Subcutaneous abdominal adipose tissue (tissue), 5 donors: Measurements from ENCODE around the gene CIAO2B.
"Not testable (repeated sequence)": the region's sequence is repeated elsewhere in the genome, so short reads cannot be mapped to it uniquely, and the experiment has no call there.

Experiments used
- H3K27ac ChIP-seq: one replicate; pipeline ENCODE4 v1.7.0; 2013; ENCODE audit warnings: low read depth, mild to moderate bottlenecking, inconsistent platforms, low read length, moderate library complexity
- H3K27me3 ChIP-seq, 5 donors: one replicate each; pipeline ENCODE4 v1.7.0; 2013; ENCODE audit warnings: low read length in 5 of 5, inconsistent platforms in 1 of 5; ENCODE audit not compliant: control insufficient read depth in 5 of 5, insufficient read depth in 4 of 5
- H3K36me3 ChIP-seq, 5 donors: one replicate each; pipeline ENCODE4 v1.7.0; 2013; ENCODE audit warnings: low read length in 5 of 5; ENCODE audit not compliant: control insufficient read depth in 5 of 5, insufficient read depth in 5 of 5
- H3K4me1 ChIP-seq, 5 donors: one replicate each; pipeline ENCODE4 v1.7.0; 2013; ENCODE audit warnings: low read length in 5 of 5, mild to moderate bottlenecking in 3 of 5, moderate library complexity in 1 of 5; ENCODE audit not compliant: control insufficient read depth in 5 of 5, insufficient read depth in 5 of 5
- H3K4me3 ChIP-seq, 5 donors: one replicate each; pipeline ENCODE4 v1.7.0; 2013; ENCODE audit warnings: low read length in 5 of 5, low read depth in 1 of 5
- H3K9ac ChIP-seq, 5 donors: one replicate each; pipeline ENCODE4 v1.7.0; 2013; ENCODE audit warnings: low read length in 5 of 5, mild to moderate bottlenecking in 4 of 5, moderate library complexity in 3 of 5
- H3K9me3 ChIP-seq, 5 donors: one replicate each; pipeline ENCODE4 v1.7.0; 2013; ENCODE audit warnings: low read length in 5 of 5; ENCODE audit not compliant: control insufficient read depth in 5 of 5
- donor health status: healthy.
- donor health status: healthy.
- donor health status: healthy.
- donor health status: healthy.
- donor health status: healthy.

Gene CIAO2B

DNA sequence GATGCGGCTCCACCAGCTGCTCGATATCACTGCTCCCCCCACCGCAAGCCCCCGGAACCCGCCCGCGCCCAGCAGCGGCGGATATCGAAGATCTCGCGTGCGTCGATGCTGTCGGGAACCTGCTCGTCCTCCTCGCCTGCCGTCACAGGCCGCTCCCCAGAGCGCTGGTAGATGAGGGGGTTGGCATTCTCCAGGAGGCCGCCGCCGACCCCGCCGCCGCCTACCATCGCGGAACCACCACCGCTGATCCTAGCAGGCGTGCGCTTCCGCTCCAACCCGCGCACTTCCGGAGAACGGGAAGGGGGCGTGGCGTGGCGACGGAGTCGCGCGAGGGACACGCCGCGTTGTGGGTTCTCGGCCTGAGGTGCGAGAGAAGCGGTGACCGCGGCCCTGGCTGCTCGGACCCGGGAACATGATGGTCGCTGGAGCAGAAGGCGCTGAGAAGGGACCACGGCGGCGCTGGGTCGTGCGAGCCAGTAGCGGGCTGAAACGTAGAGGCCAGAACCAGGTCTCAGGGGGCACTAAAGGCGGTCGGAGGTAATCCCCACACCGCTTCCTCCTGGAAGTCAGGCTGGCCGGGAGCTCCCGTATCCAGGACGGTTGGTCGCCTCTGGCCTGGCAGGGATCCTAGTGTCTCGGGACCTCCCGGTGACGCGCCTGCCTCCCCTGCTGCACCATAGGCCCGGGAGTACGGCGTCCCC lies at the start of gene CIAO2B:
TSS of gene CIAO2B (minus strand) at position 265 of the 701 bp plus-strand sequence. CDS start at position 227, 38 bp downstream.
- no peaks in the 10 kb centered on the region for H3K27me3 ChIP-seq
- H3K36me3 ChIP-seq = peaks cover 3 to 35% (median 28%) of the 10 kb centered on the region in 5 donors
- H3K4me3 ChIP-seq = peak within 1 kb of the TSS; percentile 86 to 98 (median 93)
- H3K4me1 ChIP-seq = peaks cover 11 to 44% (median 36%) of the 10 kb centered on the region in 5 donors
- H3K9ac ChIP-seq = peak within 1 kb of the TSS; percentile 85 to 98 (median 94)
- no peaks in the 10 kb centered on the region for H3K9me3 ChIP-seq
- H3K27ac ChIP-seq = peak within 1 kb of the TSS; percentile 88

DNA sequence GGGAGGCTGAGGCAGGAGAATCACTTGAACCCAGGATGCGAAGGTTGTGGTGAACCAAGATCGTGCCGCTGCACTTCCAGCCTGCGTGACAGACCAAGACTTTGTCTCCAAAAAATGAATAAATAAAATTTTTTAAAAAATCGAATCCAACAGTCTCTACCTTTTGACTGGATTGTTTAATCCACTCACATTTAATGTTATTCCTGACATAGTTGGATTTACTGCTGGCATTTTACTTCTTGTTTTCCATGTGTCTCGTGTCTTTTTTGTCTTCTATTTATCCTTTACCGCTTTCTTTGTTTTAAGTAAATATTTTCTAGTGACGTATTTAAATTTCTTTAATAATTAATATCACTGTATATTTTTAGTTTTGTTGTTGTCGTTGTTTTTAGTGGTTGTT lies 48.8 kb upstream of the CIAO2B start:
- Histone ChIP-seq H3K9me3 (no peaks in the 10 kb centered on the region), H3K27ac (no peak overlapping the region), H3K4me1 (peaks cover 0 to 15% (median 5%) of the 10 kb centered on the region in 5 donors), H3K9ac (no peak overlapping the region), H3K27me3 (no peaks in the 10 kb centered on the region), H3K4me3 (no peak overlapping the region), H3K36me3 (no peaks in the 10 kb centered on the region)

DNA sequence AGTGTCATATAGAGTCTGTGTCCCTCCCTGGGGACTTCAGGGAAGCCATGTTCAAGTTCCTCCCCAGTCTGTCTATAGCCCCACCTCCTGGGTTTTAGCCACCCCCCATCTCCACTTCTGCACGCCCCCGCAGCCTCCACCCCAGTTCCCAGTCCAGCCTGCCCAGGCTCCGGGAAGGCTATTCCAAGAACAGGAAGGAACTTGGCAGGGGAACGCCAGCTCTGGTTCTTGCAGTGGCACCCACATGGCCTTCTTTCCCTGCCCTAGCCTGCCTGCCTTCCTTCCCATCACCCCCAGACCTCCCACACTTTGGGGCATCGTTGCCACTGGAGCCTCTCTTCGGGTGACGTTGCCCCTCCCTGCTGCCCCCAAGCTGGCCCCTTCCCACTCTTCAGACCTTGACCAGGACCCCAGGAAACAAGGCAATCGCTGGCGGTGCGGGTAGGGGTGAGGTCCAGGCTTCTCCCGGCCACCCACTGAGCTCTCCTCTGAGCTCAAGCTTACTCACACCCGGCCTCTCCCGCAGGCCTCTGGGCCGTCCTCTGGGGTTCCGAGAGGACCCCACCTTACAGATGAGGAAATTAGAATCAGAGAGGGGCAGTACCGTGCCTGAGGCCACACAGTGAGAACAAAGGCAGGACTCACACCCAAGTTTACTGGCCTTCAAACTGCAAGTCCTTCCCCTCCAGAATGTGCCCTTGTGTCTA lies 45.0 kb upstream of the CIAO2B start:
- no peak overlapping the region for H3K4me3 ChIP-seq
- no peaks in the 10 kb centered on the region for H3K36me3 ChIP-seq
- peaks cover 0 to 4% (median 2%) of the 10 kb centered on the region in 5 donors for H3K27me3 ChIP-seq
- H3K4me1 ChIP-seq = peaks cover 0 to 22% (median 5%) of the 10 kb centered on the region in 5 donors
- H3K9me3 ChIP-seq = no peaks in the 10 kb centered on the region
- no peak overlapping the region for H3K27ac ChIP-seq
- no peak overlapping the region for H3K9ac ChIP-seq

DNA sequence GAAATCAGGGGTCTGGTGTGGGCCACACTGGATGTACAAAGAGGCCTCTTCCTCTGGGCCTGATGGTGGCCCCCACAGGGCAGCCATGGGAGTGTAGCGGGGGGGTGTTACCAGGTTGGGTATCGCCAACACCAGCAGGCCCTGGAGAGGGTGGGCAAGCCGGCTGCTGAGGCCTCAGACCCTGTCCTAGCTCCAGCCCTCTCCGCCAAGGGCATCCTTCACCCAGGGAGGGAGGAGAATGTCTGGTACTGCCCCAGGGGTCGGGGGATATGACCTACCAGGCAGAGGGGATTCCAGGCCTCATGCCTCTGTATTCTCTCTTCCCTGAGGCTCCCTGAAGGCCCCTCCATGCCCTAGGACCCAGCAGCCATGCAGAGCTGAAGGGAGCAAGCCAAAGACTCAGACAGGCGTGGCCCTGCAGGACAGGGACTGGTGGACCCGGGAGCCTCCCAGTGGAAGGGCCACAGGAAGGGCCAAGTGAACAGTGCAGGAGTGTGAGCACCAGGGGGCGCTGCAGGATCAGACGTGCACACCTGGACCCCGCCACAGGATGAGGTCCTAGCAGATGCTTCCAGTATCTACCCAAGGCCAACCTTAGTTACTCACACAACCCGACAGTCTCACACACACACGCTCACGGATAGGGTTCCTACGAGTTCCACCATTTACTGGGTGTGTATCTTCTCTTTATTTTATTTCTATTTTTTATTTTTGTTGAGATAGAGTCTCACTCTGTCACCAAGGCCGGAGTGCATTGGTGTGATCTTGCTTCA lies 43.3 kb upstream of the CIAO2B start:
- peaks cover 0 to 9% (median 3%) of the 10 kb centered on the region in 5 donors for H3K27me3 ChIP-seq
- H3K27ac ChIP-seq = no peak overlapping the region
- no peak overlapping the region for H3K9ac ChIP-seq
- H3K9me3 ChIP-seq = no peaks in the 10 kb centered on the region
- no peaks in the 10 kb centered on the region for H3K36me3 ChIP-seq
- no peak overlapping the region for H3K4me3 ChIP-seq
- peaks cover 0 to 22% (median 5%) of the 10 kb centered on the region in 5 donors for H3K4me1 ChIP-seq

DNA sequence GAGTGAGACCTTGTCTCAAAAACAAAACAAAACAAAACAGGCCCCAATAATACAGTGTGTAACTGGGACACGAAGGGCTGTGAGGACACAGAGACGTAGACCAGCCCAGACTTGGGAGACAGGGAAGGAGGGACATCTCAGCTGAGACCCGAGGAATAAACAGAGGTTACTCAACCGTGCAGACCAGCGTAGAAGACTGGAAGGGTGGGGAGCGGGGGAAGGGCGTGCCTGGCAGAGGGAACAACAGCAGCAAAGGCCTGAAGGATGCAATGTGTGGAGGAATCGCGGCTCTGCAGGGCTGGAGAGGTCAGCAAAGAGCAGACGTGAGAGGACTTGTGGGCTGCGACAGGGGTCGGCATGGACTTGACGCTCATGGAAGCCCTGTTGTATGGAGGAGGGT lies 42.5 kb upstream of the CIAO2B start:
- Histone ChIP-seq H3K9ac (no peak overlapping the region), H3K4me3 (no peak overlapping the region), H3K4me1 (peaks cover 0 to 22% (median 5%) of the 10 kb centered on the region in 5 donors), H3K36me3 (no peaks in the 10 kb centered on the region), H3K27ac (no peak overlapping the region), H3K27me3 (peaks cover 0 to 9% (median 3%) of the 10 kb centered on the region in 5 donors), H3K9me3 (no peaks in the 10 kb centered on the region)

DNA sequence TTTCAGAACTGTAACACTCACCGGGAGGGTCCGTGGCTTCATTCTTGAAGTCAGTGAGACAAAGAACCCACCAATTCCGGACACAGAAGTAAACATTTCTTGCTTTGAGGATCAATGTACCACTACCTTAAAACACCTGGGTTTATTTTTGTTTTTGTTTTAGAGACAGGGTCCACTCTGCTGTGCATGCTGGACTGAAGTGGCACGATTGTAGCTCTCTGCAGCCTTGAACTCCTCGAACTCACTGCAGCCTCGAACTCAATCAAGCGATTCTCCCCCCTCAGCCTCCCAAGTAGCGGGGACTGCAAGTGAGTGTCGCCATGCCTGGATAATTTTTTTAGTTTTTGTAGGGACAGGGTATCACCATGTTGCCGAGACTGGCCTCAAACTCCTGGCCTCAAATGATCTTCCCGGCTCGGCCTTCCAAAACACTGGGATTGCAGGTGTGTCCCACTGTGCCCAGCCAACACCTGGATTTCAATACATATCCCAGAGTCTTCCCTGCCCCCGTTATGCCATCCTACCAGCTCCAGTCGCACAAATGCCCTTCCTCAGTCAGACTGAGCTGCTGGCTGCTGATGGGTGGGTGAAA lies 41.2 kb upstream of the CIAO2B start:
- H3K4me1 ChIP-seq = peaks cover 0 to 22% (median 5%) of the 10 kb centered on the region in 5 donors
- no peaks in the 10 kb centered on the region for H3K36me3 ChIP-seq
- H3K9me3 ChIP-seq = no peaks in the 10 kb centered on the region
- H3K9ac ChIP-seq = no peak overlapping the region
- no peak overlapping the region for H3K4me3 ChIP-seq
- H3K27ac ChIP-seq = no peak overlapping the region
- H3K27me3 ChIP-seq = peaks cover 0 to 9% (median 3%) of the 10 kb centered on the region in 5 donors

DNA sequence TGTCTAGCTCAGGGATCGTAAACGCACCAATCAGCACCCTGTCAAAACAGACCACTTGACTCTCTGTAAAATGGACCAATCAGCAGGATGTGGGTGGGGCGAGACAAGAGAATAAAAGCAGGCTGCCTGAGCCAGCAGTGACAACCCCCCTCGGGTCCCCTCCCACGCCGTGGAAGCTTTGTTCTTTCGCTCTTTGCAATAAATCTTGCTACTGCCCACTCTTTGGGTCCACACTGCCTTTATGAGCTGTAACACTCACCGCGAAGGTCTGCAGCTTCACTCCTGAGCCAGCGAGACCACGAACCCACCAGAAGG lies 40.7 kb upstream of the CIAO2B start:
- not testable (repeated sequence) for H3K9me3 ChIP-seq, H3K4me3 ChIP-seq, H3K27me3 ChIP-seq, H3K9ac ChIP-seq, H3K36me3 ChIP-seq, H3K27ac ChIP-seq
- peaks cover 0 to 22% (median 5%) of the 10 kb centered on the region in 5 donors for H3K4me1 ChIP-seq

DNA sequence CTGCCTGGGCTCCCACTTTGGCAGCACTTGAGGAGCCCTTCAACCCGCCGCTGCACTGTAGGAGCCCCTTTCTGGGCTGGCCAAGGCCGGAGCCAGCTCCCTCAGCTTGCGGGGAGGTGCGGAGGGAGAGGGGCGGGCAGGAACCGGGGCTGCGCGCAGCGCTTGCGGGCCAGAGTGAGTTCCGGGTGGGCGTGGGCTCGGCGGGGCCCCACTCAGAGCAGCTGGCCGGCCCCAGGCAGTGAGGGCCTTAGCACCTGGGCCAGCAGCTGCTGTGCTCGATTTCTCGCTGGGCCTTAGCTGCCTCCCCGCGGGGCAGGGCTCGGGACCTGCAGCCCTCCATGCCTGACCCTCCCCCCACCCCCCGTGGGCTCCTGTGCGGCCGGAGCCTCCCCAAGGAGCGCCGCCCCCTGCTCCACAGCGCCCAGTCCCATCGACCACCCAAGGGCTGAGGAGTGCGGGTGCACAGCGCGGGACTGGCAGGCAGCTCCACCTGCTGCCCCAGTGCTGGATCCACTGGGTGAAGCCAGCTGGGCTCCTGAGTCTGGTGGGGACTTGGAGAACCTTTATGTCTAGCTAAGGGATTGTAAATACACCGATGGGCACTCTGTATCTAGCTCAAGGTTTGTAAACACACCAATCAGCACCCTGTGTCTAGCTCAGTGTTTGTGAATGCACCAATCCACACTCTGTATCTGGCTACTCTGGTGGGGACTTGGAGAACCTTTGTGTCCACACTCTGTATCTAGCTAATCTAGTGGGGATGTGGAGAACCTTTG lies 40.1 kb upstream of the CIAO2B start:
- peaks cover 0 to 18% (median 4%) of the 10 kb centered on the region in 5 donors for H3K4me1 ChIP-seq
- not testable (repeated sequence) for H3K27ac ChIP-seq, H3K27me3 ChIP-seq, H3K4me3 ChIP-seq, H3K36me3 ChIP-seq, H3K9me3 ChIP-seq, H3K9ac ChIP-seq

DNA sequence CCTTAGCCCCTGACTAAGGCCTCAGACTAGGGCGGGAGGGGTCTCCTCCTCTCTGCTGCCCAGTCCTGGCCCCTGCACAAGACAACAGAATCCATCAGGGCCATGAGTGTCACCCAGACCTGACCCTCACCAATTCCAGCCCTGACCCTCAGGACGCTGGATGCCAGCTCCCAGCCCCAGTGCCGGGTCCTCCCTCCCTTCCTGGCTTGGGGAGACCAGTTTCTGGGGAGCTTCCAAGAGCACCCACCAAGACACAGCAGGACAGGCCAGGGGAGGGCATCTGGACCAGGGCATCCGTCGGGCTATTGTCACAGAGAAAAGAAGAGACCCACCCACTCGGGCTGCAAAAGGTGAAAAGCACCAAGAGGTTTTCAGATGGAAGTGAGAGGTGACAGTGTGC lies 39.5 kb upstream of the CIAO2B start:
- peaks cover 0 to 12% (median 0%) of the 10 kb centered on the region in 5 donors for H3K4me1 ChIP-seq
- H3K9ac ChIP-seq = no peak overlapping the region
- no peak overlapping the region for H3K27ac ChIP-seq
- peaks cover 0 to 9% (median 3%) of the 10 kb centered on the region in 5 donors for H3K27me3 ChIP-seq
- no peaks in the 10 kb centered on the region for H3K36me3 ChIP-seq
- H3K9me3 ChIP-seq = no peaks in the 10 kb centered on the region
- H3K4me3 ChIP-seq = no peak overlapping the region
